ENCODE measurements around the gene MAP7D1.
"Not testable (repeated sequence)": the region's sequence is repeated elsewhere in the genome, so short reads cannot be mapped to it uniquely, and the experiment has no call there.

Gene MAP7D1

GRCh38 chr1:36177589-36178431, 21.9 kb downstream of the MAP7D1 start:
- Histone ChIP-seq H3K27me3 (ENCODE audit: control insufficient read depth, insufficient read depth, low read length) (peaks cover 17% of the 10 kb centered on the region), H3K9me3 (ENCODE audit: control insufficient read depth, insufficient read depth, low read length) (no peaks in the 10 kb centered on the region), H3K36me3 (ENCODE audit: control insufficient read depth, insufficient read depth, low read length) (peaks cover 7% of the 10 kb centered on the region), H3K9ac (ENCODE audit: low read depth, low read length) (peak overlapping the region; percentile 24), H3K4me1 (ENCODE audit: control insufficient read depth, insufficient read depth, low read length) (peaks cover 12% of the 10 kb centered on the region), H3K4me3 (ENCODE audit: low read depth, low read length) (peak overlapping the region; percentile 70)

- Histone ChIP-seq H3K4me1 (ENCODE audit: control insufficient read depth, insufficient read depth, low read length) (peaks cover 12% of the 10 kb centered on the region), H3K9me3 (ENCODE audit: control insufficient read depth, insufficient read depth, low read length) (no peaks in the 10 kb centered on the region), H3K36me3 (ENCODE audit: control insufficient read depth, insufficient read depth, low read length) (no peaks in the 10 kb centered on the region), H3K27me3 (ENCODE audit: control insufficient read depth, insufficient read depth, low read length) (peaks cover 17% of the 10 kb centered on the region), H3K9ac (ENCODE audit: low read depth, low read length) (peak overlapping the region; percentile 24), H3K4me3 (ENCODE audit: low read depth, low read length) (peak overlapping the region; percentile 70)
Observed at GRCh38 chr1:36178471-36179219, 22.7 kb downstream of the MAP7D1 start.

- H3K9ac ChIP-seq (ENCODE audit: low read depth, low read length): no peak overlapping the region
- H3K9me3 ChIP-seq (ENCODE audit: control insufficient read depth, insufficient read depth, low read length): no peaks in the 10 kb centered on the region
- H3K27me3 ChIP-seq (ENCODE audit: control insufficient read depth, insufficient read depth, low read length): peaks cover 17% of the 10 kb centered on the region
- no peaks in the 10 kb centered on the region for H3K36me3 ChIP-seq (ENCODE audit: control insufficient read depth, insufficient read depth, low read length)
- H3K4me3 ChIP-seq (ENCODE audit: low read depth, low read length): peak overlapping the region; percentile 30
- H3K4me1 ChIP-seq (ENCODE audit: control insufficient read depth, insufficient read depth, low read length): peaks cover 12% of the 10 kb centered on the region
Observed at GRCh38 chr1:36179220-36179600, 23.2 kb downstream of the MAP7D1 start.

GRCh38 chr1:36182734-36183133, 26.8 kb downstream of the MAP7D1 start:
- H3K4me1 ChIP-seq (ENCODE audit: control insufficient read depth, insufficient read depth, low read length): peaks cover 2% of the 10 kb centered on the region
- H3K27me3 ChIP-seq (ENCODE audit: control insufficient read depth, insufficient read depth, low read length): peaks cover 4% of the 10 kb centered on the region
- H3K9ac ChIP-seq (ENCODE audit: low read depth, low read length): no peak overlapping the region
- H3K4me3 ChIP-seq (ENCODE audit: low read depth, low read length): no peak overlapping the region
- no peaks in the 10 kb centered on the region for H3K36me3 ChIP-seq (ENCODE audit: control insufficient read depth, insufficient read depth, low read length)
- H3K9me3 ChIP-seq (ENCODE audit: control insufficient read depth, insufficient read depth, low read length): no peaks in the 10 kb centered on the region

- Histone ChIP-seq H3K9me3 (ENCODE audit: control insufficient read depth, insufficient read depth, low read length) (no peaks in the 10 kb centered on the region), H3K9ac (ENCODE audit: low read depth, low read length) (no peak overlapping the region), H3K27me3 (ENCODE audit: control insufficient read depth, insufficient read depth, low read length) (peaks cover 4% of the 10 kb centered on the region), H3K4me1 (ENCODE audit: control insufficient read depth, insufficient read depth, low read length) (peaks cover 4% of the 10 kb centered on the region), H3K36me3 (ENCODE audit: control insufficient read depth, insufficient read depth, low read length) (no peaks in the 10 kb centered on the region), H3K4me3 (ENCODE audit: low read depth, low read length) (no peak overlapping the region)
Observed at GRCh38 chr1:36183309-36183856, 27.4 kb downstream of the MAP7D1 start.

GRCh38 chr1:36187800-36188593, 32.0 kb downstream of the MAP7D1 start:
- no peaks in the 10 kb centered on the region for H3K9me3 ChIP-seq (ENCODE audit: control insufficient read depth, insufficient read depth, low read length)
- peaks cover 4% of the 10 kb centered on the region for H3K4me1 ChIP-seq (ENCODE audit: control insufficient read depth, insufficient read depth, low read length)
- no peaks in the 10 kb centered on the region for H3K36me3 ChIP-seq (ENCODE audit: control insufficient read depth, insufficient read depth, low read length)
- H3K27me3 ChIP-seq (ENCODE audit: control insufficient read depth, insufficient read depth, low read length): no peaks in the 10 kb centered on the region
- peak overlapping the region; percentile 35 for H3K4me3 ChIP-seq (ENCODE audit: low read depth, low read length)
- peak overlapping the region; percentile 57 for H3K9ac ChIP-seq (ENCODE audit: low read depth, low read length)

- H3K9ac ChIP-seq (ENCODE audit: low read depth, low read length): not testable (repeated sequence)
Observed at GRCh38 chr1:36196805-36197204, 40.8 kb downstream of the MAP7D1 start.

GRCh38 chr1:36198641-36199040, 42.7 kb downstream of the MAP7D1 start:
- H3K4me3 ChIP-seq (ENCODE audit: low read depth, low read length): no peak overlapping the region
- no peaks in the 10 kb centered on the region for H3K9me3 ChIP-seq (ENCODE audit: control insufficient read depth, insufficient read depth, low read length)
- H3K4me1 ChIP-seq (ENCODE audit: control insufficient read depth, insufficient read depth, low read length): no peaks in the 10 kb centered on the region
- H3K9ac ChIP-seq (ENCODE audit: low read depth, low read length): no peak overlapping the region
- H3K27me3 ChIP-seq (ENCODE audit: control insufficient read depth, insufficient read depth, low read length): no peaks in the 10 kb centered on the region
- no peaks in the 10 kb centered on the region for H3K36me3 ChIP-seq (ENCODE audit: control insufficient read depth, insufficient read depth, low read length)

More at GRCh38 chr1:36196805-36197204, 40.8 kb downstream of the MAP7D1 start:
- H3K27me3 ChIP-seq (ENCODE audit: control insufficient read depth, insufficient read depth, low read length); H3K36me3 ChIP-seq (ENCODE audit: control insufficient read depth, insufficient read depth, low read length); H3K9me3 ChIP-seq (ENCODE audit: control insufficient read depth, insufficient read depth, low read length); H3K4me3 ChIP-seq (ENCODE audit: low read depth, low read length); H3K4me1 ChIP-seq (ENCODE audit: control insufficient read depth, insufficient read depth, low read length): not testable (repeated sequence)

- Histone ChIP-seq H3K27me3 (ENCODE audit: control insufficient read depth, insufficient read depth, low read length) (no peaks in the 10 kb centered on the region), H3K4me1 (ENCODE audit: control insufficient read depth, insufficient read depth, low read length) (no peaks in the 10 kb centered on the region), H3K36me3 (ENCODE audit: control insufficient read depth, insufficient read depth, low read length) (no peaks in the 10 kb centered on the region), H3K9ac (ENCODE audit: low read depth, low read length) (no peak overlapping the region), H3K4me3 (ENCODE audit: low read depth, low read length) (no peak overlapping the region), H3K9me3 (ENCODE audit: control insufficient read depth, insufficient read depth, low read length) (no peaks in the 10 kb centered on the region)
Observed at GRCh38 chr1:36199934-36200741, 44.2 kb downstream of the MAP7D1 start.

GRCh38 chr1:36203027-36203553, 47.1 kb downstream of the MAP7D1 start:
- Histone ChIP-seq H3K27me3 (ENCODE audit: control insufficient read depth, insufficient read depth, low read length) (no peaks in the 10 kb centered on the region), H3K4me1 (ENCODE audit: control insufficient read depth, insufficient read depth, low read length) (peaks cover 6% of the 10 kb centered on the region), H3K36me3 (ENCODE audit: control insufficient read depth, insufficient read depth, low read length) (no peaks in the 10 kb centered on the region), H3K9ac (ENCODE audit: low read depth, low read length) (no peak overlapping the region), H3K4me3 (ENCODE audit: low read depth, low read length) (no peak overlapping the region), H3K9me3 (ENCODE audit: control insufficient read depth, insufficient read depth, low read length) (no peaks in the 10 kb centered on the region)
